A549 treated with CpdA at 1 μM for 4 hours (cell line): ENCODE data around the gene PDCD2. TPM values are rescaled to one million over a fixed set of nuclear protein-coding genes. Genes with fewer than 3 reads are reported as not detected.

Experiments used
- total RNA-seq: library from RNA; stranded (reverse); fragments of 200-300 nt; extraction: Qiagen RNA extraction; gene quantifications from 5 replicates; pipeline ENCODE4 v1.2.3, GENCODE V29; 2022; ENCODE audit warnings: low read depth

PDCD2 gene, protein sequence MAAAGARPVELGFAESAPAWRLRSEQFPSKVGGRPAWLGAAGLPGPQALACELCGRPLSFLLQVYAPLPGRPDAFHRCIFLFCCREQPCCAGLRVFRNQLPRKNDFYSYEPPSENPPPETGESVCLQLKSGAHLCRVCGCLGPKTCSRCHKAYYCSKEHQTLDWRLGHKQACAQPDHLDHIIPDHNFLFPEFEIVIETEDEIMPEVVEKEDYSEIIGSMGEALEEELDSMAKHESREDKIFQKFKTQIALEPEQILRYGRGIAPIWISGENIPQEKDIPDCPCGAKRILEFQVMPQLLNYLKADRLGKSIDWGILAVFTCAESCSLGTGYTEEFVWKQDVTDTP
- total RNA-seq, result 49.6 to 56.3 TPM (median 55.5 TPM) in 5 replicates

DNA sequence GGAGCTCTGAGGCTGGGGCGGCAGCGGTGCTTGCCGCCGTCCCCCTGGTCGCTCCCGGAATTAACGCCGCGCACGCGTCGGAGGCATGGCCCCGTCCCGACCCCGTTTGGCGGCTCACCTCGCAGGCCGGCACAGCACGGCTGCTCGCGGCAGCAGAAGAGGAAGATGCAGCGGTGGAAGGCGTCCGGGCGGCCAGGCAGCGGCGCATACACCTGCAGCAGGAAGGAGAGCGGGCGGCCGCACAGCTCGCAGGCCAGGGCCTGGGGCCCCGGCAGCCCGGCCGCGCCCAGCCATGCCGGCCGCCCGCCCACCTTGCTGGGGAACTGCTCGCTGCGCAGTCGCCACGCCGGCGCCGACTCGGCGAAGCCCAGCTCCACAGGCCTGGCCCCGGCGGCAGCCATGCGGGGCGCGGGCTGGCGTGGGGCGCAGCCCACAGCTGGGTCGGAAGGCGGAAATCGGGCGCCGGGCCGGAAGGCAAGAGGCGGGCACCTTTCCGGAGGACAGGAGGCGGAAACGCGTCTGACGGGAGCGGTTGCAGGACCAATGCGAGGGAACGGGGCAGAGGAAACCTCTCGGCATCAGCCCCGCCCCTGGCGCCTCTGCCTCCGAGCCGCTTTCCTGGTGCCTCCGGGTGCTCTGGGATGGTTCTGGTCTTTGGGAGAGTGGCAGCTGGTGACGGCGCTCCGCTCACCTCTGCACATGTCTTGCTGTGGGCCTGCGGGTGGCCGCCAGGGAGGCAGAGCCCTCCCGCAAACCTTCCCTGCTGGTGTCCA, at the start of gene PDCD2:
Gene PDCD2, minus strand, starts transcription at position 457 of the 773 bp plus-strand sequence. Its CDS starts 56 bp downstream, at position 401.

DNA sequence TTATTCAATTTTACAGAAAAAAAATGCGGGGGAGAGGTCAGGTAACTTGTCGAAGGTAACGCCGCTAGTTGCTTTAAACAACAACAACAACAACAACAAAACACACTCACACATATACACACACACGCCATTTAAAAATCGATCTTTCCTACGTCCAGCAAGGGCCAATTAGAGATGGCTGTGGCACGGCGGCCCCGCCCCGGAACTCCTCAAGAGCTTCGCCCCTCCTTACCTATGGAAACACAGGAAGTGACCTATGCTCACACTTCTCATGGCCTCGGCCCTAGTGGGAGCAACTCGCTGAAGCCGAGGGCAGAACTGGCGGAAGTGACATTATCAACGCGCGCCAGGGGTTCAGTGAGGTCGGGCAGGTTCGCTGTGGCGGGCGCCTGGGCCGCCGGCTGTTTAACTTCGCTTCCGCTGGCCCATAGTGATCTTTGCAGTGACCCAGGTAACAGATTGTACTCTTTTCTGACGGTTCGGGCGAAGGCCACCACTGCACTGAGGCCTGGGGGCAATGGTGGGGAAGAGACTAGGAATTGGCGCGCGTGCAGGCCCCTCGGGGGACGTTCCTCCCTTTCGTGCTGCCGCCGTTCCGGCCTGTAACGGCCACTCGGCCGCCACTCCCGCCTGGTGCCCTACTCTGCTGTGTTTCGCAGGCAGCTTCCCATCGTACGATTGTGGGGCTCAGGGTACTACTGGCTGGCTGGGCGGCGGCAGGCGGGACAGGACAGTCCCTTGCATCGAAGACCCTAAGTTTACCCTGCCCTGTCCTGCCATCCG, 30.2 kb downstream of the PDCD2 start, which contains the start of gene TBP:
Gene TBP, plus strand, starts transcription at position 357 of the 783 bp plus-strand sequence. CDS start 2,661 bp downstream, outside the sequence.

DNA sequence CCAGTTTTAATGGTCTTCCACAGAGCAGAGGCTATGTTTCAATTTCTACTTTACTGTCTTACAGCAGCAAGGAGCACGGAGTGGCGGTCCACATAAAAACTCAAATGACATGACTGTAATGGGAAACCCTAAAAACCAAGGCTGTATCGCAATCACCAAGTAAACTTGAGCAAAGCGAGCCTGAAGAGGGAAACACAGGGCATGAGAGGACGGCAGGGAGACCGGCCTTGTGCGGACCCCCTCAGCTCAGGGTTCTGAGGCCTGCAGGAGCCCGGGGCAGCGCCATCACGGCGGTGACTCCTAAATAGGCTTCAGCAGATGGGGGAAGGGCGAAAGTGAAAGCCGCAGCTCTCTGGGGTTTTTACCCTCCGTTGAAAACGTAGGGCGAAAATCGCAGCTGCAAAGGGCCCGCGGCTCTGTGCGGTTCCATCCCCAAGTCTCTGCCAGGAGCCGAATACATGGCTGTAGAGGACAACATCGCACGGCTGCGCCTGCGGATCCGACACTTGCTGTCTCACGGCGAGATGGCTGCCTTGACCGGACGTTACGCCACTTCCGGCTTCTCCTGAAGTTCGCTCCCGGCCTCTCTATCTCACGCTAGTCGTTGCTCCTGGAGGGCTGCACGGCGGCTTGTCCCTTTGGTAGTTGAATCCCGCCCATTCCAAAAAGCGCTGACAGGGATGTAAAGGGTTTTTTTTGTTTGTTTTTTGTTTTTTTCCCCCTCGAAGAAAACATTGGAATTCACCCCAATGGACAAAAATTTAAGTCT, 31.5 kb downstream of the PDCD2 start, which contains the start of gene PSMB1:
Gene PSMB1, minus strand, starts transcription at position 543 of the 769 bp plus-strand sequence. Its CDS starts 65 bp downstream, at position 478.

Other genes starting within 250 kb of the PDCD2 start
- 232 to 251 TPM (median 240 TPM) in 5 replicates for gene PSMB1, start 31.3 kb downstream of the PDCD2 start, total RNA-seq
- 14.0 to 17.4 TPM (median 15.7 TPM) in 5 replicates for gene TBP, start 30.3 kb downstream of the PDCD2 start, total RNA-seq